Astrocyte (in vitro differentiated cells and primary cell): ENCODE measurements around the gene GLT1D1. TPM values are rescaled to one million over a fixed set of nuclear protein-coding genes. Genes with fewer than 3 reads are reported as not detected.

Experiments
- DNase-seq: peaks from one replicate; pipeline ENCODE4 v3.0.0-alpha.2; 2010; ENCODE audit warnings: low read depth
- FAIRE-seq: peaks from 2 replicates; lab custom pipeline; 2011; peaks lifted over from hg19 to GRCh38; lab: Jason Lieb, UNC
- H2AFZ ChIP-seq: 2 replicates; pipeline ENCODE4 v1.6.0; 2012; ENCODE audit warnings: low read depth, low read length, inconsistent platforms
- H3K27ac ChIP-seq: 2 replicates; pipeline ENCODE4 v1.5.1; 2011; ENCODE audit warnings: low read depth, low read length, inconsistent platforms
- H3K27me3 ChIP-seq: 2 replicates; pipeline ENCODE4 v1.6.0; 2011; ENCODE audit warnings: low read length, inconsistent platforms; ENCODE audit not compliant: insufficient read depth
- H3K36me3 ChIP-seq: 2 replicates; pipeline ENCODE4 v1.5.1; 2011; ENCODE audit warnings: low read length, inconsistent platforms; ENCODE audit not compliant: insufficient read depth
- H3K4me1 ChIP-seq: 2 replicates; pipeline ENCODE4 v1.5.1; 2011; ENCODE audit warnings: low read length, inconsistent platforms; ENCODE audit not compliant: insufficient read depth
- H3K4me2 ChIP-seq: 2 replicates; pipeline ENCODE4 v1.6.0; 2012; ENCODE audit warnings: low read length, inconsistent platforms
- H3K4me3 ChIP-seq: 2 replicates; pipeline ENCODE4 v1.5.1; 2011; ENCODE audit warnings: low read depth, mild to moderate bottlenecking, low read length, inconsistent platforms; ENCODE audit not compliant: insufficient read depth
- H3K79me2 ChIP-seq: 2 replicates; pipeline ENCODE4 v1.6.0; 2012; ENCODE audit warnings: mild to moderate bottlenecking, low read length, inconsistent platforms; ENCODE audit not compliant: insufficient read depth
- H3K9ac ChIP-seq: 2 replicates; pipeline ENCODE4 v1.6.0; 2012; ENCODE audit warnings: mild to moderate bottlenecking, low read length, inconsistent platforms
- H3K9me3 ChIP-seq: 2 replicates; pipeline ENCODE4 v1.5.1; 2012; ENCODE audit warnings: low read depth, mild to moderate bottlenecking, low read length, inconsistent platforms; ENCODE audit not compliant: insufficient read depth
- H4K20me1 ChIP-seq: 2 replicates; pipeline ENCODE4 v1.6.0; 2012; ENCODE audit warnings: low read length, inconsistent platforms; ENCODE audit not compliant: insufficient read depth
- H3K27ac Mint-ChIP-seq: one replicate; pipeline ENCODE4 v1.8.0; 2021; ENCODE audit warnings: mild to moderate bottlenecking, mixed read lengths; ENCODE audit not compliant: unreplicated experiment
- H3K27me3 Mint-ChIP-seq: one replicate; pipeline ENCODE4 v1.8.0; 2021; ENCODE audit warnings: low read depth, mixed read lengths; ENCODE audit not compliant: unreplicated experiment
- H3K36me3 Mint-ChIP-seq: one replicate; pipeline ENCODE4 v1.8.0; 2021; ENCODE audit warnings: low read depth, mixed read lengths; ENCODE audit not compliant: unreplicated experiment
- H3K4me1 Mint-ChIP-seq: one replicate; pipeline ENCODE4 v1.8.0; 2021; ENCODE audit warnings: low read depth, mixed read lengths; ENCODE audit not compliant: unreplicated experiment
- H3K4me3 Mint-ChIP-seq: one replicate; pipeline ENCODE4 v1.8.0; 2021; ENCODE audit warnings: mild to moderate bottlenecking, moderate library complexity, mixed read lengths; ENCODE audit not compliant: unreplicated experiment
- H3K9me3 Mint-ChIP-seq: one replicate; pipeline ENCODE4 v1.8.0; 2021; ENCODE audit warnings: mild to moderate bottlenecking, mixed read lengths; ENCODE audit not compliant: unreplicated experiment
- EZH2 ChIP-seq: IDR thresholded peaks from 2 replicates; pipeline ENCODE4 v1.6.1; 2012; ENCODE audit warnings: mild to moderate bottlenecking, low read length, inconsistent platforms; ENCODE audit not compliant: insufficient read depth
- total RNA-seq: library from RNA; stranded (reverse); gene quantifications from 2 replicates; pipeline ENCODE4 v1.2.1, GENCODE V29; 2021
- TF ChIP-seq, protein P1 (sequence below): IDR thresholded peaks from 2 replicates; pipeline ENCODE4 v1.5.1; 2011; ENCODE audit warnings: low read depth, mild to moderate bottlenecking, inconsistent platforms, low read length, moderate library complexity; ENCODE audit not compliant: insufficient read depth

Gene GLT1D1
- total RNA-seq, 1 donor from 2014 or later: 0.16 TPM

DNA sequence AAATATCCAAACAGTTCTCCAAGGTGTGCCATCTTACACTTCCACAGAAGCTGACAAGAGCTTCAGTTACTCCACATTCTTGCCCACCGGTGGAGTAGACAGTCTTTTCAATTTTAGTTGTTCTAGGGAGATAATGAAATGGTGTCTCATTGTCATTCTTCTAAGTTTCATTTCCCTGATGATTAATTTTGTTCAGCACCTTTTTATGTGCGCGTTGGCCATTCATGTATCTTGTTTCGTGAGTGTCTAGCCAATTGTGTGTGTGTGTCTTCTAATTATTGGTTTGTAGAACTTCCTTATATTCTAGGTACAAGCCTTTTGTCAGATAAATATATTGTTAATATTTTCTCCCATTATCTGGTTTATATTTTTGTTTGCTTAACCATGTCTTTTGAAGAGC lies 63.1 kb downstream of the GLT1D1 start:
- FAIRE-seq (no peak), DNase-seq (no peak)
- Histone ChIP-seq H3K79me2 (no peaks in the 10 kb centered on the region), H3K9ac (no peak overlapping the region), H3K36me3 (no peaks in the 10 kb centered on the region), H3K9me3 (no peaks in the 10 kb centered on the region), H3K27me3 (no peaks in the 10 kb centered on the region), H4K20me1 (no peaks in the 10 kb centered on the region), H2AFZ (no peak overlapping the region), H3K4me2 (no peak overlapping the region), H3K4me3 (no peak overlapping the region), H3K4me1 (no peaks in the 10 kb centered on the region), H3K27ac (no peak overlapping the region)
- Mint-ChIP-seq H3K9me3 (no peaks in the 10 kb centered on the region), H3K4me1 (no peaks in the 10 kb centered on the region), H3K4me3 (no peak overlapping the region), H3K36me3 (no peaks in the 10 kb centered on the region), H3K27ac (no peak overlapping the region), H3K27me3 (no peaks in the 10 kb centered on the region)
- no peak for TF ChIP-seq EZH2
- TF ChIP-seq, protein P1, sequence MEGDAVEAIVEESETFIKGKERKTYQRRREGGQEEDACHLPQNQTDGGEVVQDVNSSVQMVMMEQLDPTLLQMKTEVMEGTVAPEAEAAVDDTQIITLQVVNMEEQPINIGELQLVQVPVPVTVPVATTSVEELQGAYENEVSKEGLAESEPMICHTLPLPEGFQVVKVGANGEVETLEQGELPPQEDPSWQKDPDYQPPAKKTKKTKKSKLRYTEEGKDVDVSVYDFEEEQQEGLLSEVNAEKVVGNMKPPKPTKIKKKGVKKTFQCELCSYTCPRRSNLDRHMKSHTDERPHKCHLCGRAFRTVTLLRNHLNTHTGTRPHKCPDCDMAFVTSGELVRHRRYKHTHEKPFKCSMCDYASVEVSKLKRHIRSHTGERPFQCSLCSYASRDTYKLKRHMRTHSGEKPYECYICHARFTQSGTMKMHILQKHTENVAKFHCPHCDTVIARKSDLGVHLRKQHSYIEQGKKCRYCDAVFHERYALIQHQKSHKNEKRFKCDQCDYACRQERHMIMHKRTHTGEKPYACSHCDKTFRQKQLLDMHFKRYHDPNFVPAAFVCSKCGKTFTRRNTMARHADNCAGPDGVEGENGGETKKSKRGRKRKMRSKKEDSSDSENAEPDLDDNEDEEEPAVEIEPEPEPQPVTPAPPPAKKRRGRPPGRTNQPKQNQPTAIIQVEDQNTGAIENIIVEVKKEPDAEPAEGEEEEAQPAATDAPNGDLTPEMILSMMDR: no peak

DNA sequence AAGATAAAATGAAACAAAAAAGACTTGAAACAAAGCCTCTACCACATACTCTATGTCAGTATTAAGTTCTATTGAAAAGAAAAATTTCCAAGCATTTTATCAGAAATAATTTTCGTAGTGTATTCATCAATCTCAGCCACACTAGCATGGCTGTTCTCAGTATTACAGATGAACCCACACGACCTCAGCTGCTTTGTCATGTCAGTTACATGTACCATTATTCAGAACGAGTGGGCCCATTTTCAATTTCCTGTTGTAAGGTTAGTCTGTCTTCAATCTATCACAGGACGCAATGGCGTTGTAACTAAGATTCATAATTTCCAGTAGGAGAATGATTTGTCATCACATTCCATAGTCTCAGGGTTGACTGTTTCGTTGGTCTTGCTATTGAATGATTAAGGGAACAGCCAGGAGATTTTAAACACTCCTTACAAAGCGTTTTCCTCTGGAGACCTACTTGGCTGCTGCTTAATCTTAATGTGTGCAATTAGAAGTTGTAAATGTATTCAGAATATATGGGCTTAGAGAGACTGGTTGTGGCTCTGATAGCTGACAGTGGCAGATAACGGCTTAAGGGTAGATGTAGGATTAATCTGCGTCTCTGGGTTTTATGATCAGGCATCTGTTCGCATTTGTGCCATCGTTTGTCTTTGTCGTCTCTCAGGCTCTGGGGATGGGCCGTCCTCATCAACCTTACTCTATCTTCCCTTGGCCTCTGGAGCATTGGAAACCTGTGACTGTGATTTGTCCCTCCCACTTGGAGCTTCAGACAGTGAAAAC lies 65.4 kb downstream of the GLT1D1 start:
- TF ChIP-seq, protein P1: no peak
- TF ChIP-seq EZH2: no peak
- no peaks in the 10 kb centered on the region for H3K9me3 ChIP-seq
- no peaks in the 10 kb centered on the region for H4K20me1 ChIP-seq
- H3K4me1 ChIP-seq: no peaks in the 10 kb centered on the region
- H3K36me3 Mint-ChIP-seq: no peaks in the 10 kb centered on the region
- no peaks in the 10 kb centered on the region for H3K9me3 Mint-ChIP-seq
- DNase-seq: no peak
- no peak for FAIRE-seq
- no peaks in the 10 kb centered on the region for H3K4me1 Mint-ChIP-seq
- H3K36me3 ChIP-seq: no peaks in the 10 kb centered on the region
- no peak overlapping the region for H3K27ac Mint-ChIP-seq
- no peak overlapping the region for H3K27ac ChIP-seq
- no peak overlapping the region for H3K4me3 ChIP-seq
- H3K79me2 ChIP-seq: no peaks in the 10 kb centered on the region
- H3K4me2 ChIP-seq: no peak overlapping the region
- H3K27me3 ChIP-seq: no peaks in the 10 kb centered on the region
- no peak overlapping the region for H2AFZ ChIP-seq
- H3K27me3 Mint-ChIP-seq: no peaks in the 10 kb centered on the region
- no peak overlapping the region for H3K4me3 Mint-ChIP-seq
- no peak overlapping the region for H3K9ac ChIP-seq

DNA sequence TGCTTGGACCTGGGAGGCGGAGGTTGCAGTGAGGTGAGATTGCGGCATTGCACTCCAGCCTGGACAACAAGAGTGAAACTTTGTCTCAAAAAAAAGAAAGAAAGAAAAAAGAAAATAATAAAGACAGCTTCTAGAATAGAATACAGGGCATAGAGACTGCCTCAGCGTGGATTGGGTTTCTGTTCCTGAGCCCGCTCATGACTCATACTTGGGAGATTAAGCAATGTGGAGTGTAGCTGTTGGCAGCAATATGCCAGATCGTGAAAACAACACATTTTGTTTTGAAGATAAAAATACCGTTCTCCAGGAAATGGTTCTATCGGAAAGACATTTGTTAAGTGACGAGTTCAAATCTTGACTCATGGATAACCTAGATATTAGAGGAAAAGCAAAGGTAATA lies 67.2 kb downstream of the GLT1D1 start:
- Histone ChIP-seq H3K27ac (no peak overlapping the region), H3K9ac (no peak overlapping the region), H3K4me3 (no peak overlapping the region), H3K9me3 (no peaks in the 10 kb centered on the region), H3K27me3 (no peaks in the 10 kb centered on the region), H2AFZ (no peak overlapping the region), H3K79me2 (no peaks in the 10 kb centered on the region), H4K20me1 (no peaks in the 10 kb centered on the region), H3K4me2 (no peak overlapping the region), H3K36me3 (no peaks in the 10 kb centered on the region), H3K4me1 (no peaks in the 10 kb centered on the region)
- Mint-ChIP-seq H3K27me3 (no peaks in the 10 kb centered on the region), H3K4me1 (no peaks in the 10 kb centered on the region), H3K9me3 (no peaks in the 10 kb centered on the region), H3K4me3 (no peak overlapping the region), H3K27ac (no peak overlapping the region), H3K36me3 (no peaks in the 10 kb centered on the region)
- TF ChIP-seq EZH2: no peak
- TF ChIP-seq, protein P1: no peak
- FAIRE-seq: no peak
- DNase-seq: no peak
